Ovary (tissue), 3 donors: ENCODE measurements around the gene GLIS2.
A peak's percentile ranks its signal among the peaks of the same experiment; 100 is the strongest.

Experiments used
- POLR2A ChIP-seq: fragments of 450-650 bp; IDR thresholded peaks from one replicate; pipeline ENCODE4 v1.6.1; 2017; ENCODE audit warnings: antibody characterized with exemption, mild to moderate bottlenecking, moderate library complexity
- TF ChIP-seq, protein P1 (sequence below), 3 donors: fragments of 450-650 bp in 2 of 3; fragments of 200-600 bp in 1 of 3; IDR thresholded peaks; one replicate each; pipeline versions ENCODE4 v1.5.1 to v1.8.0; 2016 to 2022; ENCODE audit warnings: antibody characterized with exemption in 3 of 3, mild to moderate bottlenecking in 1 of 3
- donor health status: DM: no; HTN: no; CAD: no.

DNA sequence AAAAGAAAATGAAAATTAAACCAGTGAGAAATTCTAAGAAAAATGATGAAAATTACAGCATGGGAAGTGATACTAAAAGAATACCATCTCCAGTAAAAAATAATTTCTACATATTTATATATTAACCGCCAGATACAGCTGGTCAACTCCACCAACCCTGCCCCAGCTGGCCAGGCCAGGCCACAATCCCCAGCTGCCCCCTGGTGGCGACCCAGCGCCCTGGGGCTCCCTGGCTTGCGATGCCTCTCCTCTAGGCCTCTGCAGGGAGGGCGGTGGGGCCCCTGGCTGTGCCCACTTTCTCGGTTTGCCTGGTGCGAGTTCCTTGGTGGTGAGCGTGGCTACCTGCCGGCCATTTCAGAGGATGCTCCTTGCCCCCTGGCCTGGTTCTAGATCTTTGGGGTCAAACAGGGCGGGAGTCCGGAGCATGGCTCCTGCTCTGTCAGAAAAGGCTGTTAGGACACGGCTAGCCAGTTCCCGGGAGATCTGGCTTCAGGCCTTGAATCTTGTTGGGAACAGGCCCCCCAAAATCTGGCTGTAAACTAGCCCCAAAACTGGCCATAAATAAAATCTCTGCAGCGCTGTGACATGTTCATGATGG is 14.5 kb downstream of the GLIS2 start:
- TF ChIP-seq, protein P1, sequence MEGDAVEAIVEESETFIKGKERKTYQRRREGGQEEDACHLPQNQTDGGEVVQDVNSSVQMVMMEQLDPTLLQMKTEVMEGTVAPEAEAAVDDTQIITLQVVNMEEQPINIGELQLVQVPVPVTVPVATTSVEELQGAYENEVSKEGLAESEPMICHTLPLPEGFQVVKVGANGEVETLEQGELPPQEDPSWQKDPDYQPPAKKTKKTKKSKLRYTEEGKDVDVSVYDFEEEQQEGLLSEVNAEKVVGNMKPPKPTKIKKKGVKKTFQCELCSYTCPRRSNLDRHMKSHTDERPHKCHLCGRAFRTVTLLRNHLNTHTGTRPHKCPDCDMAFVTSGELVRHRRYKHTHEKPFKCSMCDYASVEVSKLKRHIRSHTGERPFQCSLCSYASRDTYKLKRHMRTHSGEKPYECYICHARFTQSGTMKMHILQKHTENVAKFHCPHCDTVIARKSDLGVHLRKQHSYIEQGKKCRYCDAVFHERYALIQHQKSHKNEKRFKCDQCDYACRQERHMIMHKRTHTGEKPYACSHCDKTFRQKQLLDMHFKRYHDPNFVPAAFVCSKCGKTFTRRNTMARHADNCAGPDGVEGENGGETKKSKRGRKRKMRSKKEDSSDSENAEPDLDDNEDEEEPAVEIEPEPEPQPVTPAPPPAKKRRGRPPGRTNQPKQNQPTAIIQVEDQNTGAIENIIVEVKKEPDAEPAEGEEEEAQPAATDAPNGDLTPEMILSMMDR (IDR thresholded peaks at IDR 0.05): peak; percentile 75 to 95 (median 94)
- peak; percentile 11 for TF ChIP-seq POLR2A
